Colonic mucosa (tissue), 4 donors: ENCODE data around the gene AQP10. TPM values are rescaled to one million over a fixed set of nuclear protein-coding genes. Genes with fewer than 3 reads are reported as not detected.

Experiments
- DNase-seq: peaks from one replicate; pipeline ENCODE4 v3.0.0-alpha.2; 2020
- H3K27ac ChIP-seq: fragments of 200-600 bp; one replicate; pipeline ENCODE4 v1.8.0; 2021
- H3K27me3 ChIP-seq: fragments of 200-600 bp; one replicate; pipeline ENCODE4 v1.8.0; 2021
- H3K36me3 ChIP-seq: fragments of 200-600 bp; one replicate; pipeline ENCODE4 v1.8.0; 2021
- H3K4me1 ChIP-seq: fragments of 200-600 bp; one replicate; pipeline ENCODE4 v1.8.0; 2021; ENCODE audit warnings: mild to moderate bottlenecking
- H3K4me3 ChIP-seq: fragments of 200-600 bp; one replicate; pipeline ENCODE4 v1.8.0; 2021
- H3K9ac ChIP-seq, 2 donors: one replicate each; pipeline ENCODE4 v1.7.0; 2013; ENCODE audit warnings: control low read depth in 2 of 2, low read depth in 2 of 2, low read length in 2 of 2
- H3K9me3 ChIP-seq: fragments of 200-600 bp; one replicate; pipeline ENCODE4 v1.8.0; 2021
- CTCF ChIP-seq: fragments of 200-600 bp; IDR thresholded peaks from one replicate; pipeline ENCODE4 v1.8.0; 2022; ENCODE audit warnings: antibody characterized with exemption, mild to moderate bottlenecking
- intact Hi-C: fragments of 100-400 bp; cut with DNase I; formaldehyde crosslinking; loops from one replicate; pipeline ENCODE4 v1.14.1; 2022
- total RNA-seq, 2 donors: library from RNA; stranded (reverse); fragmentation: NEBNext Ultra II Directional in 1 of 2; extraction: Animal tissue kit (Norgen Biotek cat#: 25700) in 1 of 2; gene quantifications; one replicate each; pipeline ENCODE4 v1.2.1, GENCODE V29; 2021
- donor health status: healthy.
- donor health status: DM: no; HTN: no; CAD: no.
- donor health status: DM: no; HTN: no; CAD: no.

Gene AQP10
- total RNA-seq, 2 donors from 2014 or later, result 0.27 TPM; not detected in 1

GRCh38 chr1:154288661-154289060 lies 32.2 kb upstream of the AQP10 start:
- intact Hi-C loops, result no loop called here
- no peaks in the 10 kb centered on the region for H3K27me3 ChIP-seq
- TF ChIP-seq CTCF, result no peak

GRCh38 chr1:154290921-154291320 lies 30.0 kb upstream of the AQP10 start:
- no peak for TF ChIP-seq CTCF
- no peak overlapping the region for H3K4me3 ChIP-seq
- H3K9ac ChIP-seq, result no peak overlapping the region
- intact Hi-C loops, result no loop called here
- no peak for DNase-seq
- no peak overlapping the region for H3K27ac ChIP-seq
- H3K36me3 ChIP-seq, result no peaks in the 10 kb centered on the region
- H3K9me3 ChIP-seq, result peaks cover 5% of the 10 kb centered on the region
- H3K4me1 ChIP-seq, result no peaks in the 10 kb centered on the region
- no peaks in the 10 kb centered on the region for H3K27me3 ChIP-seq

More at GRCh38 chr1:154288661-154289060, 32.2 kb upstream of the AQP10 start:
- H3K27ac ChIP-seq, result no peak overlapping the region
- no peak overlapping the region for H3K4me3 ChIP-seq
- no peaks in the 10 kb centered on the region for H3K36me3 ChIP-seq
- no peaks in the 10 kb centered on the region for H3K4me1 ChIP-seq
- no peaks in the 10 kb centered on the region for H3K9me3 ChIP-seq
- no peak for DNase-seq
- H3K9ac ChIP-seq, result no peak overlapping the region

GRCh38 chr1:154295408-154296235 lies 25.3 kb upstream of the AQP10 start:
- Histone ChIP-seq H3K36me3 (no peaks in the 10 kb centered on the region), H3K27ac (no peak overlapping the region), H3K4me1 (no peaks in the 10 kb centered on the region), H3K27me3 (no peaks in the 10 kb centered on the region), H3K9me3 (peaks cover 5% of the 10 kb centered on the region), H3K9ac (no peak overlapping the region), H3K4me3 (no peak overlapping the region)
- TF ChIP-seq CTCF, result no peak
- intact Hi-C loops, result no loop called here
- DNase-seq, result no peak

- intact Hi-C loops, result no loop called here
- no peak for TF ChIP-seq CTCF
- H3K9ac ChIP-seq, result no peak overlapping the region
- H3K4me1 ChIP-seq, result no peaks in the 10 kb centered on the region
- no peak overlapping the region for H3K27ac ChIP-seq
- no peaks in the 10 kb centered on the region for H3K27me3 ChIP-seq
- H3K36me3 ChIP-seq, result no peaks in the 10 kb centered on the region
- H3K4me3 ChIP-seq, result no peak overlapping the region
- no peaks in the 10 kb centered on the region for H3K9me3 ChIP-seq
- DNase-seq, result no peak
Observed at GRCh38 chr1:154301582-154301981, 19.3 kb upstream of the AQP10 start.

- Histone ChIP-seq H3K36me3 (no peaks in the 10 kb centered on the region), H3K9ac (no peak overlapping the region), H3K9me3 (no peaks in the 10 kb centered on the region), H3K4me3 (no peak overlapping the region), H3K27ac (no peak overlapping the region), H3K4me1 (no peaks in the 10 kb centered on the region), H3K27me3 (no peaks in the 10 kb centered on the region)
- TF ChIP-seq CTCF, result no peak
- DNase-seq, result no peak
- intact Hi-C loops, result no loop called here
Observed at GRCh38 chr1:154304664-154305337, 16.1 kb upstream of the AQP10 start.
